ENCODE results near the gene FAM221A.
"Not testable (repeated sequence)": the region's sequence is repeated elsewhere in the genome, so short reads cannot be mapped to it uniquely, and the experiment has no call there.

The FAM221A gene

GRCh38 chr7:23712368-23713284, 32.6 kb downstream of the FAM221A start:
- H3K9me3 ChIP-seq (ENCODE audit: control insufficient read depth, low read length), result no peaks in the 10 kb centered on the region
- no peak overlapping the region for H3K4me3 ChIP-seq (ENCODE audit: low read length)
- H3K36me3 ChIP-seq (ENCODE audit: control insufficient read depth, insufficient read depth, low read length), result no peaks in the 10 kb centered on the region
- no peaks in the 10 kb centered on the region for H3K27me3 ChIP-seq (ENCODE audit: control insufficient read depth, insufficient read depth, low read length)
- peaks cover 6% of the 10 kb centered on the region for H3K4me1 ChIP-seq (ENCODE audit: control insufficient read depth, insufficient read depth, low read length)
- H3K9ac ChIP-seq (ENCODE audit: low read length), result no peak overlapping the region

- Histone ChIP-seq H3K4me1 (ENCODE audit: control insufficient read depth, insufficient read depth, low read length) (peaks cover 6% of the 10 kb centered on the region), H3K27me3 (ENCODE audit: control insufficient read depth, insufficient read depth, low read length) (no peaks in the 10 kb centered on the region), H3K36me3 (ENCODE audit: control insufficient read depth, insufficient read depth, low read length) (no peaks in the 10 kb centered on the region), H3K9me3 (ENCODE audit: control insufficient read depth, low read length) (no peaks in the 10 kb centered on the region), H3K9ac (ENCODE audit: low read length) (no peak overlapping the region), H3K4me3 (ENCODE audit: low read length) (no peak overlapping the region)
Observed at GRCh38 chr7:23713285-23714149, 33.5 kb downstream of the FAM221A start.

GRCh38 chr7:23714150-23714464, 34.1 kb downstream of the FAM221A start:
- Histone ChIP-seq H3K9me3 (ENCODE audit: control insufficient read depth, low read length) (no peaks in the 10 kb centered on the region), H3K9ac (ENCODE audit: low read length) (no peak overlapping the region), H3K27me3 (ENCODE audit: control insufficient read depth, insufficient read depth, low read length) (no peaks in the 10 kb centered on the region), H3K4me1 (ENCODE audit: control insufficient read depth, insufficient read depth, low read length) (peaks cover 6% of the 10 kb centered on the region), H3K4me3 (ENCODE audit: low read length) (no peak overlapping the region), H3K36me3 (ENCODE audit: control insufficient read depth, insufficient read depth, low read length) (no peaks in the 10 kb centered on the region)

GRCh38 chr7:23714579-23714978, 34.6 kb downstream of the FAM221A start:
- peaks cover 6% of the 10 kb centered on the region for H3K4me1 ChIP-seq (ENCODE audit: control insufficient read depth, insufficient read depth, low read length)

GRCh38 chr7:23715099-23715498, 35.1 kb downstream of the FAM221A start:
- H3K4me1 ChIP-seq (ENCODE audit: control insufficient read depth, insufficient read depth, low read length), result peaks cover 2% of the 10 kb centered on the region
- no peaks in the 10 kb centered on the region for H3K9me3 ChIP-seq (ENCODE audit: control insufficient read depth, low read length)
- no peak overlapping the region for H3K9ac ChIP-seq (ENCODE audit: low read length)
- no peaks in the 10 kb centered on the region for H3K27me3 ChIP-seq (ENCODE audit: control insufficient read depth, insufficient read depth, low read length)
- no peaks in the 10 kb centered on the region for H3K36me3 ChIP-seq (ENCODE audit: control insufficient read depth, insufficient read depth, low read length)
- H3K4me3 ChIP-seq (ENCODE audit: low read length), result no peak overlapping the region

More at GRCh38 chr7:23714579-23714978, 34.6 kb downstream of the FAM221A start:
- H3K4me3 ChIP-seq (ENCODE audit: low read length), result no peak overlapping the region
- no peaks in the 10 kb centered on the region for H3K9me3 ChIP-seq (ENCODE audit: control insufficient read depth, low read length)
- H3K9ac ChIP-seq (ENCODE audit: low read length), result no peak overlapping the region
- H3K36me3 ChIP-seq (ENCODE audit: control insufficient read depth, insufficient read depth, low read length), result no peaks in the 10 kb centered on the region
- H3K27me3 ChIP-seq (ENCODE audit: control insufficient read depth, insufficient read depth, low read length), result no peaks in the 10 kb centered on the region

- Histone ChIP-seq H3K36me3 (ENCODE audit: control insufficient read depth, insufficient read depth, low read length) (no peaks in the 10 kb centered on the region), H3K9me3 (ENCODE audit: control insufficient read depth, low read length) (no peaks in the 10 kb centered on the region), H3K4me1 (ENCODE audit: control insufficient read depth, insufficient read depth, low read length) (no peaks in the 10 kb centered on the region), H3K27me3 (ENCODE audit: control insufficient read depth, insufficient read depth, low read length) (no peaks in the 10 kb centered on the region), H3K4me3 (ENCODE audit: low read length) (no peak overlapping the region), H3K9ac (ENCODE audit: low read length) (no peak overlapping the region)
Observed at GRCh38 chr7:23717788-23718187, 37.8 kb downstream of the FAM221A start.

- Histone ChIP-seq H3K4me1 (ENCODE audit: control insufficient read depth, insufficient read depth, low read length) (peaks cover 6% of the 10 kb centered on the region), H3K27me3 (ENCODE audit: control insufficient read depth, insufficient read depth, low read length) (no peaks in the 10 kb centered on the region), H3K9me3 (ENCODE audit: control insufficient read depth, low read length) (no peaks in the 10 kb centered on the region), H3K4me3 (ENCODE audit: low read length) (no peak overlapping the region), H3K9ac (ENCODE audit: low read length) (no peak overlapping the region), H3K36me3 (ENCODE audit: control insufficient read depth, insufficient read depth, low read length) (no peaks in the 10 kb centered on the region)
Observed at GRCh38 chr7:23721456-23721855, 41.5 kb downstream of the FAM221A start.

GRCh38 chr7:23722587-23723216, 42.7 kb downstream of the FAM221A start:
- not testable (repeated sequence) for H3K4me1 ChIP-seq (ENCODE audit: control insufficient read depth, insufficient read depth, low read length); H3K27me3 ChIP-seq (ENCODE audit: control insufficient read depth, insufficient read depth, low read length); H3K9me3 ChIP-seq (ENCODE audit: control insufficient read depth, low read length); H3K36me3 ChIP-seq (ENCODE audit: control insufficient read depth, insufficient read depth, low read length)
- H3K9ac ChIP-seq (ENCODE audit: low read length), result peak overlapping the region; percentile 51
- peak overlapping the region; percentile 39 for H3K4me3 ChIP-seq (ENCODE audit: low read length)

GRCh38 chr7:23724113-23724512, 44.1 kb downstream of the FAM221A start:
- H3K36me3 ChIP-seq (ENCODE audit: control insufficient read depth, insufficient read depth, low read length); H3K4me3 ChIP-seq (ENCODE audit: low read length); H3K4me1 ChIP-seq (ENCODE audit: control insufficient read depth, insufficient read depth, low read length); H3K27me3 ChIP-seq (ENCODE audit: control insufficient read depth, insufficient read depth, low read length); H3K9ac ChIP-seq (ENCODE audit: low read length); H3K9me3 ChIP-seq (ENCODE audit: control insufficient read depth, low read length): not testable (repeated sequence)

GRCh38 chr7:23742051-23742450, 62.1 kb downstream of the FAM221A start:
- Histone ChIP-seq H3K9ac (ENCODE audit: low read length) (no peak overlapping the region), H3K4me3 (ENCODE audit: low read length) (no peak overlapping the region), H3K4me1 (ENCODE audit: control insufficient read depth, insufficient read depth, low read length) (peaks cover 11% of the 10 kb centered on the region), H3K36me3 (ENCODE audit: control insufficient read depth, insufficient read depth, low read length) (no peaks in the 10 kb centered on the region), H3K9me3 (ENCODE audit: control insufficient read depth, low read length) (no peaks in the 10 kb centered on the region), H3K27me3 (ENCODE audit: control insufficient read depth, insufficient read depth, low read length) (no peaks in the 10 kb centered on the region)

- H3K36me3 ChIP-seq (ENCODE audit: control insufficient read depth, insufficient read depth, low read length), result no peaks in the 10 kb centered on the region
- H3K9ac ChIP-seq (ENCODE audit: low read length), result no peak overlapping the region
- peaks cover 11% of the 10 kb centered on the region for H3K4me1 ChIP-seq (ENCODE audit: control insufficient read depth, insufficient read depth, low read length)
- H3K9me3 ChIP-seq (ENCODE audit: control insufficient read depth, low read length), result no peaks in the 10 kb centered on the region
- no peak overlapping the region for H3K4me3 ChIP-seq (ENCODE audit: low read length)
- no peaks in the 10 kb centered on the region for H3K27me3 ChIP-seq (ENCODE audit: control insufficient read depth, insufficient read depth, low read length)
Observed at GRCh38 chr7:23743226-23743625, 63.2 kb downstream of the FAM221A start.

GRCh38 chr7:23746629-23747028, 66.6 kb downstream of the FAM221A start:
- Histone ChIP-seq H3K4me1 (ENCODE audit: control insufficient read depth, insufficient read depth, low read length) (peaks cover 11% of the 10 kb centered on the region), H3K36me3 (ENCODE audit: control insufficient read depth, insufficient read depth, low read length) (no peaks in the 10 kb centered on the region), H3K9me3 (ENCODE audit: control insufficient read depth, low read length) (no peaks in the 10 kb centered on the region), H3K9ac (ENCODE audit: low read length) (no peak overlapping the region), H3K4me3 (ENCODE audit: low read length) (no peak overlapping the region), H3K27me3 (ENCODE audit: control insufficient read depth, insufficient read depth, low read length) (no peaks in the 10 kb centered on the region)
